C4-2B (cell line): Measurements from ENCODE around the gene MRPL18.
"Not testable (repeated sequence)": the region's sequence is repeated elsewhere in the genome, so short reads cannot be mapped to it uniquely, and the experiment has no call there.

Experiments used
- ZFX ChIP-seq: fragments of 450-650 bp; IDR thresholded peaks from 2 replicates; pipeline ENCODE4 v1.6.1; 2017
- TF ChIP-seq, protein P1 (sequence below): fragments of 450-650 bp; conservative IDR thresholded peaks from 2 replicates; pipeline ENCODE4 v1.5.1; 2017; ENCODE audit warnings: mild to moderate bottlenecking

- TF ChIP-seq, protein P1, sequence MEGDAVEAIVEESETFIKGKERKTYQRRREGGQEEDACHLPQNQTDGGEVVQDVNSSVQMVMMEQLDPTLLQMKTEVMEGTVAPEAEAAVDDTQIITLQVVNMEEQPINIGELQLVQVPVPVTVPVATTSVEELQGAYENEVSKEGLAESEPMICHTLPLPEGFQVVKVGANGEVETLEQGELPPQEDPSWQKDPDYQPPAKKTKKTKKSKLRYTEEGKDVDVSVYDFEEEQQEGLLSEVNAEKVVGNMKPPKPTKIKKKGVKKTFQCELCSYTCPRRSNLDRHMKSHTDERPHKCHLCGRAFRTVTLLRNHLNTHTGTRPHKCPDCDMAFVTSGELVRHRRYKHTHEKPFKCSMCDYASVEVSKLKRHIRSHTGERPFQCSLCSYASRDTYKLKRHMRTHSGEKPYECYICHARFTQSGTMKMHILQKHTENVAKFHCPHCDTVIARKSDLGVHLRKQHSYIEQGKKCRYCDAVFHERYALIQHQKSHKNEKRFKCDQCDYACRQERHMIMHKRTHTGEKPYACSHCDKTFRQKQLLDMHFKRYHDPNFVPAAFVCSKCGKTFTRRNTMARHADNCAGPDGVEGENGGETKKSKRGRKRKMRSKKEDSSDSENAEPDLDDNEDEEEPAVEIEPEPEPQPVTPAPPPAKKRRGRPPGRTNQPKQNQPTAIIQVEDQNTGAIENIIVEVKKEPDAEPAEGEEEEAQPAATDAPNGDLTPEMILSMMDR, result not testable (repeated sequence)
- TF ChIP-seq ZFX, result not testable (repeated sequence)
Measured at GRCh38 chr6:159794976-159795375, 4.7 kb downstream of the MRPL18 start.
